Measurements from ENCODE around the gene CD37. TPM values are rescaled to one million over a fixed set of nuclear protein-coding genes. Genes with fewer than 3 reads are reported as not detected.

CD37 gene
- total and polyA plus RNA-seq, 2 of the 4 experiments (the other 2 are of a cell fraction) = not detected

DNA sequence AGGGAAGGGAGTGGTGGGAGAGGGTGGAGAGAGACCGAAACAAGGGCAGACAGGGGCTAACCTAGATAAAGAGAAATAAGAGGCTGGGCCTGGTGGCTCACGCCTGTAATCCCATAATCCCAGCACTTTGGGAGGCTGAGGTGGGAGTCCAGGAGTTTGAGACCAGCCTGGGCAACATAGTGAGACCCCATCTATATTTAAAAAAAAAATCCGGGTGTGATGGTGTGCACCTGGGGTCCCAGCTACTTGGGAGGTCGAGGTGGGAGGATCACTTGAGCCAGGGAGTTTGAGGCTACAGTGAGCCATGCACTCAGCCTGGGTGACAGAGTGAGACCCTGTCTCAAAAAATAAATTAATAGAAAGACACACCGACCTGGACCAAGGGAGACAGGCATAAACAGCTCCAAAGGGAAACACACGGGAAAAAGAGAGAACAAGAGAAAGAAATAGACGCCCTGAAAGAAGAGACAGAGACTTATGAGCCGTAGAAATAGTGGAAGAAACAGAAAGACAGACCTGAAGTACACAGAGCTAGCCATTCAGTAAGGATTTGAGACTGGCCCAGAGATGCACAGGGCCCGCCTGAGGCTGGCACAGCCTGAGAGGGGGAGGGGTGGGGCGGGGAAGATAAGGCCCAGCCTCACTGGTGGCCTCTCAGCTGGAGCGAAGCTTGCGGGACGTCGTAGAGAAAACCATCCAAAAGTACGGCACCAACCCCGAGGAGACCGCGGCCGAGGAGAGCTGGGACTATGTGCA lies 2.2 kb downstream of the CD37 start:
- Histone ChIP-seq H3K9me3 (ENCODE audit: control insufficient read depth, insufficient read depth, low read length) (no peaks in the 10 kb centered on the region), H3K27ac (ENCODE audit: insufficient read depth, low read length) (no peak overlapping the region), H3K18ac (ENCODE audit: low read depth, low read length) (no peak overlapping the region), H2AK9ac (replicated peaks; ENCODE audit: low read depth, low read length, poor library complexity) (peak overlapping the region; percentile 42), H2BK15ac (ENCODE audit: low read depth, low read length) (no peak overlapping the region), H3K79me1 (ENCODE audit: low read depth in 1 of 2, low read length in 2 of 2) (peaks cover 0 to 2% of the 10 kb centered on the region in 2 experiments; a peak in 1 of 4 replicates), H4K8ac (ENCODE audit: low read depth in 2 of 2, low read length in 2 of 2) (no peak overlapping the region), H3K14ac (replicated peaks; ENCODE audit: low read depth, low read length) (no peak overlapping the region), H3K4me1 (ENCODE audit: control insufficient read depth, insufficient read depth, low read length) (no peaks in the 10 kb centered on the region), H3K4me2 (ENCODE audit: low read depth, low read length) (no peak overlapping the region), H2BK120ac (ENCODE audit: low read depth, low read length) (no peak overlapping the region), H2AK5ac (ENCODE audit: low read depth, low read length) (no peak overlapping the region), H2BK20ac (ENCODE audit: low read depth, low read length) (no peak overlapping the region), H2AFZ (replicated peaks; ENCODE audit: low read length, poor library complexity) (no peak overlapping the region), H3K23ac (ENCODE audit: low read depth, low read length) (no peak overlapping the region), H3K9ac (ENCODE audit: low read depth, low read length) (no peak overlapping the region), H3K36me3 (ENCODE audit: control insufficient read depth, insufficient read depth, low read length) (peaks cover 26% of the 10 kb centered on the region), H3K56ac (ENCODE audit: extremely low read depth, insufficient read depth, low read length) (no peak overlapping the region), H3K4me3 (ENCODE audit: insufficient read depth, low read depth, low read length) (no peak overlapping the region), H3K9me1 (ENCODE audit: insufficient read depth, low read length) (0 out of 2 replicates have a peak, but pooled peaks cover 3% of the 10 kb centered on the region), H4K5ac (ENCODE audit: low read depth, low read length) (no peak overlapping the region), H4K20me1 (ENCODE audit: insufficient read depth, low read length) (peaks cover 5% of the 10 kb centered on the region; the same call in 1 of the 2 replicates), H4K91ac (ENCODE audit: insufficient read depth, low read depth, low read length) (no peak overlapping the region), H3K27me3 (ENCODE audit: control insufficient read depth, insufficient read depth, low read length) (no peaks in the 10 kb centered on the region), H2BK5ac (ENCODE audit: low read depth, low read length, poor library complexity, severe bottlenecking) (no peak overlapping the region), H3K4ac (ENCODE audit: low read depth, low read length) (no peak overlapping the region)
- dilution Hi-C loops (cut with HindIII; ENCODE audit: low sequenced_read_pairs, unreplicated experiment) = no loop called here
- no peak for DNase-seq
- in situ Hi-C loops (cut with MboI; ENCODE audit: low sequenced_read_pairs) = no loop called here
- intact Hi-C loops (cut with micrococcal nuclease) = no loop called here
- WGBS, 2 experiments (ENCODE audit: extremely low coverage in 2 of 2, insufficient read length in 1 of 2) = 84% methylated on average over 8 of the region's 19 CpGs; no CpG with 5 or more reads in 1 of the 2 experiments
- BruUV-seq (replicated peaks) = no TSS peak
- TF ChIP-seq, protein P1, sequence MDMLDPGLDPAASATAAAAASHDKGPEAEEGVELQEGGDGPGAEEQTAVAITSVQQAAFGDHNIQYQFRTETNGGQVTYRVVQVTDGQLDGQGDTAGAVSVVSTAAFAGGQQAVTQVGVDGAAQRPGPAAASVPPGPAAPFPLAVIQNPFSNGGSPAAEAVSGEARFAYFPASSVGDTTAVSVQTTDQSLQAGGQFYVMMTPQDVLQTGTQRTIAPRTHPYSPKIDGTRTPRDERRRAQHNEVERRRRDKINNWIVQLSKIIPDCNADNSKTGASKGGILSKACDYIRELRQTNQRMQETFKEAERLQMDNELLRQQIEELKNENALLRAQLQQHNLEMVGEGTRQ (IDR thresholded peaks at IDR 0.05; ENCODE audit: low read depth, low read length) = no peak
- TF ChIP-seq RFX5 (IDR thresholded peaks at IDR 0.05; ENCODE audit: low read depth, low read length) (no peak), CEBPB (IDR thresholded peaks at IDR 0.05; ENCODE audit: low read depth, low read length) (no peak), CHD1 (IDR thresholded peaks at IDR 0.05; ENCODE audit: low read depth, low read length) (no peak)
- TF ChIP-seq, protein P2, sequence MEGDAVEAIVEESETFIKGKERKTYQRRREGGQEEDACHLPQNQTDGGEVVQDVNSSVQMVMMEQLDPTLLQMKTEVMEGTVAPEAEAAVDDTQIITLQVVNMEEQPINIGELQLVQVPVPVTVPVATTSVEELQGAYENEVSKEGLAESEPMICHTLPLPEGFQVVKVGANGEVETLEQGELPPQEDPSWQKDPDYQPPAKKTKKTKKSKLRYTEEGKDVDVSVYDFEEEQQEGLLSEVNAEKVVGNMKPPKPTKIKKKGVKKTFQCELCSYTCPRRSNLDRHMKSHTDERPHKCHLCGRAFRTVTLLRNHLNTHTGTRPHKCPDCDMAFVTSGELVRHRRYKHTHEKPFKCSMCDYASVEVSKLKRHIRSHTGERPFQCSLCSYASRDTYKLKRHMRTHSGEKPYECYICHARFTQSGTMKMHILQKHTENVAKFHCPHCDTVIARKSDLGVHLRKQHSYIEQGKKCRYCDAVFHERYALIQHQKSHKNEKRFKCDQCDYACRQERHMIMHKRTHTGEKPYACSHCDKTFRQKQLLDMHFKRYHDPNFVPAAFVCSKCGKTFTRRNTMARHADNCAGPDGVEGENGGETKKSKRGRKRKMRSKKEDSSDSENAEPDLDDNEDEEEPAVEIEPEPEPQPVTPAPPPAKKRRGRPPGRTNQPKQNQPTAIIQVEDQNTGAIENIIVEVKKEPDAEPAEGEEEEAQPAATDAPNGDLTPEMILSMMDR (conservative IDR thresholded peaks at IDR 0.05; ENCODE audit: low read depth, low read length) = no peak
- ATAC-seq (ENCODE audit: low read depth) = no peak
- ChIA-PET CTCF (no interaction called here), POLR2A (ENCODE audit: unreplicated experiment) (no interaction called here)
